ENCODE measurements around the gene DCTN3. TPM values are rescaled to one million over a fixed set of nuclear protein-coding genes. Genes with fewer than 3 reads are reported as not detected.

The DCTN3 gene
- total RNA-seq, 1 experiment from 2014 or later = 27.5 TPM

DNA sequence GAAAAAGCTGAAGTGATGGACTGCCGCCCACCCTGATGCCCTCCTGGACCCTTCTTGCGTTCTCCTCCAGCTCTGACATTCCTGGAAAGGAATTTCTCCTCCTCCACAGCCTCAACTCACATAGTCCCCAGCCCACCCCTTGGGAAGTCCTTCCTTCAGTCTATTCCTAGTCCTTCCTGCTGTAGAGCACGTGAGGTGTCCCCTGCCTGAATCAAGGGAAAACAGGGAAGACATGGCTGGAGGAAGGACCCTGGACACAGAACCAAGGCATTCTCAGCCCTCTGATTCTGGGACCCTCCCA, 4.8 kb upstream of the DCTN3 start:
- Mint-ChIP-seq H3K27me3 (ENCODE audit: low read depth) (peaks cover 85% of the 10 kb centered on the region), H3K4me3 (no peak overlapping the region), H3K36me3 (no peaks in the 10 kb centered on the region), H3K9me3 (peaks cover 4% of the 10 kb centered on the region), H3K4me1 (peaks cover 14% of the 10 kb centered on the region), H3K27ac (no peak overlapping the region)
- TF ChIP-seq GTF2I (CRISPR knock-in tag; conservative IDR thresholded peaks at IDR 0.05) = 0 out of 2 replicates have a peak, but pooled peaks have one; percentile 31
- no peak for TF ChIP-seq ZNF121 (CRISPR knock-in tag; IDR thresholded peaks at IDR 0.05)
- no peak for TF ChIP-seq ZBTB21 (CRISPR knock-in tag; IDR thresholded peaks at IDR 0.05; ENCODE audit: borderline replicate concordance)
- TF ChIP-seq JAZF1 (CRISPR knock-in tag; IDR thresholded peaks at IDR 0.05) = no peak
- POLR2A ChIA-PET = interaction anchor here (0.5 kb wide), 1 partner anchor 842 kb away, joined by 3 read pairs; no protein-coding TSS in a partner anchor
- CTCF ChIA-PET = interaction anchor here (0.5 to 2.3 kb wide), 9 partner anchors 9 to 1061 kb away, joined by 3 to 19 read pairs (median 6); partner anchors contain the start of genes GALT, RPP25L and SIGMAR1
- DNase-seq (ENCODE audit: low spot score) = no peak
- ATAC-seq = no peak

- Mint-ChIP-seq H3K4me3 (peak overlapping the region; percentile 8; the same call in 1 of the 2 replicates), H3K9me3 (peaks cover 4% of the 10 kb centered on the region), H3K27me3 (ENCODE audit: low read depth) (peaks cover 83% of the 10 kb centered on the region), H3K27ac (no peak overlapping the region), H3K4me1 (peaks cover 17% of the 10 kb centered on the region), H3K36me3 (no peaks in the 10 kb centered on the region)
- no peak for TF ChIP-seq SMAD3 (CRISPR knock-in tag; IDR thresholded peaks at IDR 0.05; ENCODE audit: borderline replicate concordance)
- TF ChIP-seq, protein P1, sequence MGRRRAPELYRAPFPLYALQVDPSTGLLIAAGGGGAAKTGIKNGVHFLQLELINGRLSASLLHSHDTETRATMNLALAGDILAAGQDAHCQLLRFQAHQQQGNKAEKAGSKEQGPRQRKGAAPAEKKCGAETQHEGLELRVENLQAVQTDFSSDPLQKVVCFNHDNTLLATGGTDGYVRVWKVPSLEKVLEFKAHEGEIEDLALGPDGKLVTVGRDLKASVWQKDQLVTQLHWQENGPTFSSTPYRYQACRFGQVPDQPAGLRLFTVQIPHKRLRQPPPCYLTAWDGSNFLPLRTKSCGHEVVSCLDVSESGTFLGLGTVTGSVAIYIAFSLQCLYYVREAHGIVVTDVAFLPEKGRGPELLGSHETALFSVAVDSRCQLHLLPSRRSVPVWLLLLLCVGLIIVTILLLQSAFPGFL (CRISPR knock-in tag; IDR thresholded peaks at IDR 0.05; ENCODE audit: borderline replicate concordance) = no peak
- TF ChIP-seq NR1H2 (CRISPR knock-in tag; IDR thresholded peaks at IDR 0.05) = no peak
- no peak for TF ChIP-seq E2F1 (CRISPR knock-in tag; IDR thresholded peaks at IDR 0.05)
- no peak for TF ChIP-seq KAT7 (CRISPR knock-in tag; IDR thresholded peaks at IDR 0.05; ENCODE audit: borderline replicate concordance)
- no peak for TF ChIP-seq ZNF232 (CRISPR knock-in tag; IDR thresholded peaks at IDR 0.05)
- TF ChIP-seq JAZF1 (CRISPR knock-in tag; IDR thresholded peaks at IDR 0.05) = no peak
- no peak for TF ChIP-seq TCF7 (CRISPR knock-in tag; IDR thresholded peaks at IDR 0.05; ENCODE audit: low read depth)
- TF ChIP-seq ATF2 (CRISPR knock-in tag; IDR thresholded peaks at IDR 0.05; ENCODE audit: borderline replicate concordance, low read depth) = no peak
- TF ChIP-seq, protein P2, sequence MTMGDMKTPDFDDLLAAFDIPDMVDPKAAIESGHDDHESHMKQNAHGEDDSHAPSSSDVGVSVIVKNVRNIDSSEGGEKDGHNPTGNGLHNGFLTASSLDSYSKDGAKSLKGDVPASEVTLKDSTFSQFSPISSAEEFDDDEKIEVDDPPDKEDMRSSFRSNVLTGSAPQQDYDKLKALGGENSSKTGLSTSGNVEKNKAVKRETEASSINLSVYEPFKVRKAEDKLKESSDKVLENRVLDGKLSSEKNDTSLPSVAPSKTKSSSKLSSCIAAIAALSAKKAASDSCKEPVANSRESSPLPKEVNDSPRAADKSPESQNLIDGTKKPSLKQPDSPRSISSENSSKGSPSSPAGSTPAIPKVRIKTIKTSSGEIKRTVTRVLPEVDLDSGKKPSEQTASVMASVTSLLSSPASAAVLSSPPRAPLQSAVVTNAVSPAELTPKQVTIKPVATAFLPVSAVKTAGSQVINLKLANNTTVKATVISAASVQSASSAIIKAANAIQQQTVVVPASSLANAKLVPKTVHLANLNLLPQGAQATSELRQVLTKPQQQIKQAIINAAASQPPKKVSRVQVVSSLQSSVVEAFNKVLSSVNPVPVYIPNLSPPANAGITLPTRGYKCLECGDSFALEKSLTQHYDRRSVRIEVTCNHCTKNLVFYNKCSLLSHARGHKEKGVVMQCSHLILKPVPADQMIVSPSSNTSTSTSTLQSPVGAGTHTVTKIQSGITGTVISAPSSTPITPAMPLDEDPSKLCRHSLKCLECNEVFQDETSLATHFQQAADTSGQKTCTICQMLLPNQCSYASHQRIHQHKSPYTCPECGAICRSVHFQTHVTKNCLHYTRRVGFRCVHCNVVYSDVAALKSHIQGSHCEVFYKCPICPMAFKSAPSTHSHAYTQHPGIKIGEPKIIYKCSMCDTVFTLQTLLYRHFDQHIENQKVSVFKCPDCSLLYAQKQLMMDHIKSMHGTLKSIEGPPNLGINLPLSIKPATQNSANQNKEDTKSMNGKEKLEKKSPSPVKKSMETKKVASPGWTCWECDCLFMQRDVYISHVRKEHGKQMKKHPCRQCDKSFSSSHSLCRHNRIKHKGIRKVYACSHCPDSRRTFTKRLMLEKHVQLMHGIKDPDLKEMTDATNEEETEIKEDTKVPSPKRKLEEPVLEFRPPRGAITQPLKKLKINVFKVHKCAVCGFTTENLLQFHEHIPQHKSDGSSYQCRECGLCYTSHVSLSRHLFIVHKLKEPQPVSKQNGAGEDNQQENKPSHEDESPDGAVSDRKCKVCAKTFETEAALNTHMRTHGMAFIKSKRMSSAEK (CRISPR knock-in tag; IDR thresholded peaks at IDR 0.05; ENCODE audit: borderline replicate concordance) = no peak
- TF ChIP-seq IRF2 (CRISPR knock-in tag; IDR thresholded peaks at IDR 0.05; ENCODE audit: borderline replicate concordance, low read depth) = no peak
- ChIA-PET POLR2A (no interaction called here), CTCF (interaction anchor here (0.7 to 2.3 kb wide), 8 partner anchors 10 to 221 kb away, joined by 3 to 19 read pairs (median 6); partner anchors contain the start of genes GALT, RPP25L and SIGMAR1)
- ATAC-seq (peak; percentile 14), DNase-seq (ENCODE audit: low spot score) (peak; percentile 34)
These were observed 4.3 kb upstream of the DCTN3 start for GRCh38 chr9:34624475-34625185.
